ENCODE data around the gene ADCY10.

Gene ADCY10

GRCh38 chr1:167950569-167950968 lies 36.6 kb upstream of the ADCY10 start:
- Histone ChIP-seq H3K4me3 (ENCODE audit: low read depth, low read length, poor library complexity, severe bottlenecking) (no peak overlapping the region), H3K79me2 (ENCODE audit: insufficient read depth, low read length) (peaks cover 49% of the 10 kb centered on the region), H3K9me3 (ENCODE audit: low read length) (no peaks in the 10 kb centered on the region), H3K27ac (ENCODE audit: low read depth, low read length, poor library complexity, severe bottlenecking) (no peak overlapping the region), H3K4me1 (ENCODE audit: insufficient read depth, low read length, severe bottlenecking) (no peaks in the 10 kb centered on the region), H3K9ac (ENCODE audit: low read length) (no peak overlapping the region), H4K20me1 (ENCODE audit: insufficient read depth, low read length) (no peaks in the 10 kb centered on the region), H2AFZ (ENCODE audit: low read length) (no peak overlapping the region), H3K4me2 (ENCODE audit: low read length) (no peak overlapping the region), H3K9me2 (ENCODE audit: low read depth, low read length) (no peaks in the 10 kb centered on the region), H3K27me3 (ENCODE audit: insufficient read depth, low read length) (no peaks in the 10 kb centered on the region), H3K36me3 (ENCODE audit: insufficient read depth, low read length) (peaks cover 30% of the 10 kb centered on the region), H3F3A (ENCODE audit: insufficient read depth, low read length) (no peaks in the 10 kb centered on the region)
- TF ChIP-seq, protein P1, sequence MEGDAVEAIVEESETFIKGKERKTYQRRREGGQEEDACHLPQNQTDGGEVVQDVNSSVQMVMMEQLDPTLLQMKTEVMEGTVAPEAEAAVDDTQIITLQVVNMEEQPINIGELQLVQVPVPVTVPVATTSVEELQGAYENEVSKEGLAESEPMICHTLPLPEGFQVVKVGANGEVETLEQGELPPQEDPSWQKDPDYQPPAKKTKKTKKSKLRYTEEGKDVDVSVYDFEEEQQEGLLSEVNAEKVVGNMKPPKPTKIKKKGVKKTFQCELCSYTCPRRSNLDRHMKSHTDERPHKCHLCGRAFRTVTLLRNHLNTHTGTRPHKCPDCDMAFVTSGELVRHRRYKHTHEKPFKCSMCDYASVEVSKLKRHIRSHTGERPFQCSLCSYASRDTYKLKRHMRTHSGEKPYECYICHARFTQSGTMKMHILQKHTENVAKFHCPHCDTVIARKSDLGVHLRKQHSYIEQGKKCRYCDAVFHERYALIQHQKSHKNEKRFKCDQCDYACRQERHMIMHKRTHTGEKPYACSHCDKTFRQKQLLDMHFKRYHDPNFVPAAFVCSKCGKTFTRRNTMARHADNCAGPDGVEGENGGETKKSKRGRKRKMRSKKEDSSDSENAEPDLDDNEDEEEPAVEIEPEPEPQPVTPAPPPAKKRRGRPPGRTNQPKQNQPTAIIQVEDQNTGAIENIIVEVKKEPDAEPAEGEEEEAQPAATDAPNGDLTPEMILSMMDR (IDR thresholded peaks at IDR 0.05; ENCODE audit: low read length), result no peak
- TF ChIP-seq EZH2 (IDR thresholded peaks at IDR 0.05; ENCODE audit: borderline replicate concordance, low read length), result no peak

GRCh38 chr1:167949785-167950184 lies 35.9 kb upstream of the ADCY10 start:
- H2AFZ ChIP-seq (ENCODE audit: low read length), result no peak overlapping the region
- H3K79me2 ChIP-seq (ENCODE audit: insufficient read depth, low read length), result peaks cover 56% of the 10 kb centered on the region
- TF ChIP-seq EZH2 (IDR thresholded peaks at IDR 0.05; ENCODE audit: borderline replicate concordance, low read length), result no peak
- H3K4me2 ChIP-seq (ENCODE audit: low read length), result no peak overlapping the region
- H3K9me2 ChIP-seq (ENCODE audit: low read depth, low read length), result no peaks in the 10 kb centered on the region
- H4K20me1 ChIP-seq (ENCODE audit: insufficient read depth, low read length), result no peaks in the 10 kb centered on the region
- no peaks in the 10 kb centered on the region for H3K4me1 ChIP-seq (ENCODE audit: insufficient read depth, low read length, severe bottlenecking)
- no peak overlapping the region for H3K4me3 ChIP-seq (ENCODE audit: low read depth, low read length, poor library complexity, severe bottlenecking)
- H3F3A ChIP-seq (ENCODE audit: insufficient read depth, low read length), result no peaks in the 10 kb centered on the region
- no peaks in the 10 kb centered on the region for H3K9me3 ChIP-seq (ENCODE audit: low read length)
- no peaks in the 10 kb centered on the region for H3K27me3 ChIP-seq (ENCODE audit: insufficient read depth, low read length)
- H3K27ac ChIP-seq (ENCODE audit: low read depth, low read length, poor library complexity, severe bottlenecking), result no peak overlapping the region
- H3K9ac ChIP-seq (ENCODE audit: low read length), result no peak overlapping the region
- H3K36me3 ChIP-seq (ENCODE audit: insufficient read depth, low read length), result peaks cover 22% of the 10 kb centered on the region

DNA sequence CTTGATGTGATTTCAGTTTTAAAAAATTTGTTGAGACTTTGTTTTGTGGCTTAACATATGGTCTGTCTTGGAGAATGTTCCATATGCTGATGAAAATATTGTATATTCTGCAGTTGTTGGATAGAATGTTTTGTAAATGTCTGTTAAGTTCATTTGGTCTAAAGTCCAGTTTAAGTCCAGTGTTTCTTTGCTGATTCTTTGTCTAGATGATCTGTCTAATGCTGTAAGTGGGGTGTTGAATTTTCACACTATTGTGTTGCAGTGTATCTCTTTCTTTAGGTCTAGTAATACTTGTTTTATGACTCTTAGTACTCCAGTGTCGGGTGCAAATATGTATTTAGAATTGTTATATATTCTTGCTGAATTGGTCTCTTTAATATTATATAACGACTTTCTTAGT lies 33.8 kb upstream of the ADCY10 start:
- Histone ChIP-seq H3K4me2 (ENCODE audit: low read length) (no peak overlapping the region), H3K9ac (ENCODE audit: low read length) (no peak overlapping the region), H4K20me1 (ENCODE audit: insufficient read depth, low read length) (no peaks in the 10 kb centered on the region), H3K9me3 (ENCODE audit: low read length) (no peaks in the 10 kb centered on the region), H3K9me2 (ENCODE audit: low read depth, low read length) (no peaks in the 10 kb centered on the region), H3K27me3 (ENCODE audit: insufficient read depth, low read length) (no peaks in the 10 kb centered on the region), H3K4me3 (ENCODE audit: low read depth, low read length, poor library complexity, severe bottlenecking) (no peak overlapping the region), H3K4me1 (ENCODE audit: insufficient read depth, low read length, severe bottlenecking) (no peaks in the 10 kb centered on the region), H3K36me3 (ENCODE audit: insufficient read depth, low read length) (peaks cover 5% of the 10 kb centered on the region), H3K27ac (ENCODE audit: low read depth, low read length, poor library complexity, severe bottlenecking) (no peak overlapping the region), H2AFZ (ENCODE audit: low read length) (no peak overlapping the region), H3F3A (ENCODE audit: insufficient read depth, low read length) (no peaks in the 10 kb centered on the region), H3K79me2 (ENCODE audit: insufficient read depth, low read length) (peaks cover 73% of the 10 kb centered on the region)
- no peak for TF ChIP-seq EZH2 (IDR thresholded peaks at IDR 0.05; ENCODE audit: borderline replicate concordance, low read length)
- TF ChIP-seq, protein P1 (IDR thresholded peaks at IDR 0.05; ENCODE audit: low read length), result no peak

DNA sequence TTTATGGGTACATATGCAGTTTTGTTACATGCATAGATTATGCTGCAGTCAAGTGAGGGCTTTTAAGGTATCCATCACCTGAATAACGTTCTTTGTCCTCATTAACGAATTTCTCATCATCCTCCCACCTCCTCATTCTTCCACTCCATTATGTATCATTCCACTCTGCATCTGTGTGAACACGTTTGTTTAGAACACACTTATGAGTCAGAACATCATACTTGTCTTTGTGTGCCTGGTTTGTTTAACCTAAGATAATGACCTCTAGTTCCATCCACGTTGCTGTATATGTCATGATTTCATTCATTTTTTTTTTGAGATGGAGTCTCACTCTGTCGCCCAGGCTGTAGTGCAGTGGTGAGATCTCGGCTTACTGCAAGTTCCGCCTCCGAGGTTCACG lies 29.6 kb upstream of the ADCY10 start:
- Histone ChIP-seq H3K9me3 (ENCODE audit: low read length) (no peaks in the 10 kb centered on the region), H4K20me1 (ENCODE audit: insufficient read depth, low read length) (no peaks in the 10 kb centered on the region), H2AFZ (ENCODE audit: low read length) (no peak overlapping the region), H3K79me2 (ENCODE audit: insufficient read depth, low read length) (peaks cover 92% of the 10 kb centered on the region), H3K27me3 (ENCODE audit: insufficient read depth, low read length) (no peaks in the 10 kb centered on the region), H3F3A (ENCODE audit: insufficient read depth, low read length) (no peaks in the 10 kb centered on the region), H3K9me2 (ENCODE audit: low read depth, low read length) (no peaks in the 10 kb centered on the region), H3K27ac (ENCODE audit: low read depth, low read length, poor library complexity, severe bottlenecking) (no peak overlapping the region), H3K4me2 (ENCODE audit: low read length) (no peak overlapping the region), H3K4me3 (ENCODE audit: low read depth, low read length, poor library complexity, severe bottlenecking) (no peak overlapping the region), H3K36me3 (ENCODE audit: insufficient read depth, low read length) (peaks cover 12% of the 10 kb centered on the region), H3K4me1 (ENCODE audit: insufficient read depth, low read length, severe bottlenecking) (peaks cover 6% of the 10 kb centered on the region), H3K9ac (ENCODE audit: low read length) (no peak overlapping the region)
- no peak for TF ChIP-seq EZH2 (IDR thresholded peaks at IDR 0.05; ENCODE audit: borderline replicate concordance, low read length)
- TF ChIP-seq, protein P1 (IDR thresholded peaks at IDR 0.05; ENCODE audit: low read length), result no peak

All from OCI-LY1 (cell line).